PFSK-1 (cell line): Measurements from ENCODE around the gene RET. TPM values are rescaled to one million over a fixed set of nuclear protein-coding genes. Genes with fewer than 3 reads are reported as not detected.

Experiments used
- FOXP2 ChIP-seq: optimal IDR thresholded peaks from 2 replicates; pipeline ENCODE3; 2011; ENCODE audit warnings: borderline replicate concordance, control low read depth, inconsistent platforms; ENCODE audit not compliant: insufficient read depth; ENCODE audit errors: extremely low read length, extremely low read depth
- POLR2AphosphoS5 ChIP-seq: IDR thresholded peaks from 2 replicates; pipeline ENCODE4 v1.6.1; 2012; ENCODE audit warnings: low read depth, mild to moderate bottlenecking, control low read depth, low read length, moderate library complexity
- SIN3A ChIP-seq: IDR thresholded peaks from 2 replicates; pipeline ENCODE4 v1.6.1; 2012; ENCODE audit warnings: mild to moderate bottlenecking, low read length, moderate library complexity, borderline replicate concordance; ENCODE audit not compliant: insufficient read depth
- TAF1 ChIP-seq: IDR thresholded peaks from 2 replicates; pipeline ENCODE4 v1.6.1; 2012; ENCODE audit warnings: low read length, control low read depth, borderline replicate concordance; ENCODE audit not compliant: insufficient read depth
- polyA plus RNA-seq: library from polyadenylated mRNA; unstranded; fragments of >200 nt; gene quantifications from one replicate; pipeline ENCODE4 v1.2.1, GENCODE V29; 2012; ENCODE audit warnings: low read depth, missing spikeins; ENCODE audit not compliant: insufficient read length
- TF ChIP-seq, protein P1 (sequence below), 2 experiments: IDR thresholded peaks; 2 replicates each; pipeline versions ENCODE4 v1.6.1 to v1.8.0; 2011 to 2012; ENCODE audit warnings: low read depth in 2 of 2, low read length in 2 of 2, control low read depth in 1 of 2, inconsistent platforms in 1 of 2, mild to moderate bottlenecking in 1 of 2, moderate library complexity in 1 of 2; ENCODE audit not compliant: insufficient read depth in 1 of 2

The RET gene
- 13.2 TPM for polyA plus RNA-seq

DNA sequence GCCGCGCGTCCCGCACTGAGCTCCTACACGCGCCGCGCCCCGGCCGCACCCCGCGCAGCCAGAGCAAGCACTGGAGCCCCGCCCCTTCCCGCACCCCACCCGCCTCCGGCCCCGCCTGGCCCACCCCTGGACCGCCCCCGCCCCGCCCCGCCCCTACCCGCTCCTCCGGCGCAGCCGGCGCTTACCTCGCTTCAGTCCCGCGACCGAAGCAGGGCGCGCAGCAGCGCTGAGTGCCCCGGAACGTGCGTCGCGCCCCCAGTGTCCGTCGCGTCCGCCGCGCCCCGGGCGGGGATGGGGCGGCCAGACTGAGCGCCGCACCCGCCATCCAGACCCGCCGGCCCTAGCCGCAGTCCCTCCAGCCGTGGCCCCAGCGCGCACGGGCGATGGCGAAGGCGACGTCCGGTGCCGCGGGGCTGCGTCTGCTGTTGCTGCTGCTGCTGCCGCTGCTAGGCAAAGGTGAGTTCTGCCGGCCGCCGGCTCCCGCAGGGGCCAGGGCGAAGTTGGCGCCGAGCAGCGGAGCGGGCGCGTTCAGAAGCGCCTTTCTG is at the start of gene RET:
TSS of gene RET (plus strand) at position 194 of the 545 bp plus-strand sequence. CDS start at position 384, 190 bp downstream.
- no peak for TF ChIP-seq POLR2AphosphoS5
- TF ChIP-seq TAF1, result no peak
- TF ChIP-seq, protein P1, sequence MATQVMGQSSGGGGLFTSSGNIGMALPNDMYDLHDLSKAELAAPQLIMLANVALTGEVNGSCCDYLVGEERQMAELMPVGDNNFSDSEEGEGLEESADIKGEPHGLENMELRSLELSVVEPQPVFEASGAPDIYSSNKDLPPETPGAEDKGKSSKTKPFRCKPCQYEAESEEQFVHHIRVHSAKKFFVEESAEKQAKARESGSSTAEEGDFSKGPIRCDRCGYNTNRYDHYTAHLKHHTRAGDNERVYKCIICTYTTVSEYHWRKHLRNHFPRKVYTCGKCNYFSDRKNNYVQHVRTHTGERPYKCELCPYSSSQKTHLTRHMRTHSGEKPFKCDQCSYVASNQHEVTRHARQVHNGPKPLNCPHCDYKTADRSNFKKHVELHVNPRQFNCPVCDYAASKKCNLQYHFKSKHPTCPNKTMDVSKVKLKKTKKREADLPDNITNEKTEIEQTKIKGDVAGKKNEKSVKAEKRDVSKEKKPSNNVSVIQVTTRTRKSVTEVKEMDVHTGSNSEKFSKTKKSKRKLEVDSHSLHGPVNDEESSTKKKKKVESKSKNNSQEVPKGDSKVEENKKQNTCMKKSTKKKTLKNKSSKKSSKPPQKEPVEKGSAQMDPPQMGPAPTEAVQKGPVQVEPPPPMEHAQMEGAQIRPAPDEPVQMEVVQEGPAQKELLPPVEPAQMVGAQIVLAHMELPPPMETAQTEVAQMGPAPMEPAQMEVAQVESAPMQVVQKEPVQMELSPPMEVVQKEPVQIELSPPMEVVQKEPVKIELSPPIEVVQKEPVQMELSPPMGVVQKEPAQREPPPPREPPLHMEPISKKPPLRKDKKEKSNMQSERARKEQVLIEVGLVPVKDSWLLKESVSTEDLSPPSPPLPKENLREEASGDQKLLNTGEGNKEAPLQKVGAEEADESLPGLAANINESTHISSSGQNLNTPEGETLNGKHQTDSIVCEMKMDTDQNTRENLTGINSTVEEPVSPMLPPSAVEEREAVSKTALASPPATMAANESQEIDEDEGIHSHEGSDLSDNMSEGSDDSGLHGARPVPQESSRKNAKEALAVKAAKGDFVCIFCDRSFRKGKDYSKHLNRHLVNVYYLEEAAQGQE (IDR thresholded peaks at IDR 0.05; ENCODE audit: insufficient read depth in 1 of 2, low read depth in 2 of 2, low read length in 2 of 2), result no peak
- no peak for TF ChIP-seq FOXP2
- no peak for TF ChIP-seq SIN3A

DNA sequence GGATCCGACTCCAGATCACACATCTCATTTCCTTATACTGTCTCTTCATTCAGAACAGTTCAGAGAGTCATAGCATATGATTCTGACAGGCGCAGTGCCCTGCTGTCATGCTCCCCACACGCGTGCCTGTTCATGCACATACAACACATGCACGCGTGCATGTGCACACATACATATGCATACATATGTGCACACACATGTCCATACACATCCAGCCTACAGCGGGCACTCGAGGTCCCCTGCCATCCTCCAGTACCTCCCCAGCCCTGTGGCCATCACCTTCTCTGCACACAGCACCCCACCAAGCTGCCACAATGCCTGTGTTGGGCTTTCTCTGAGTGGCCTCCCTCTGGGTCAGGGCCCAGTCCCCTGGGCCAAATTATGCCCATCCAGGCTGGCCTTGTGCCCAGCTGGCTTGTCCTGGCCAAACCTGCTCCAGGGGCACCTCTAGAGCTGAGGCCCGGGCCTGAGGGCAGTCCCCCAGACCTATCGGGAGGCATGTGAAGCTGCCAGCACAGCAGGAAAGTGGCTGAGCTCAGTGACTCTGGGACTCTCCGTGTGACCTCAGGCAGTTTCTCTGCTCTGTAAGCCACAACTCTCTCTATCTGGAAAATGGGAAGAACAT is 49.4 kb upstream of the RET start:
- TF ChIP-seq TAF1, result no peak
- TF ChIP-seq, protein P1 (IDR thresholded peaks at IDR 0.05; ENCODE audit: insufficient read depth in 1 of 2, low read depth in 2 of 2, low read length in 2 of 2), result no peak
- TF ChIP-seq FOXP2, result no peak
- TF ChIP-seq SIN3A, result no peak
- TF ChIP-seq POLR2AphosphoS5, result no peak

DNA sequence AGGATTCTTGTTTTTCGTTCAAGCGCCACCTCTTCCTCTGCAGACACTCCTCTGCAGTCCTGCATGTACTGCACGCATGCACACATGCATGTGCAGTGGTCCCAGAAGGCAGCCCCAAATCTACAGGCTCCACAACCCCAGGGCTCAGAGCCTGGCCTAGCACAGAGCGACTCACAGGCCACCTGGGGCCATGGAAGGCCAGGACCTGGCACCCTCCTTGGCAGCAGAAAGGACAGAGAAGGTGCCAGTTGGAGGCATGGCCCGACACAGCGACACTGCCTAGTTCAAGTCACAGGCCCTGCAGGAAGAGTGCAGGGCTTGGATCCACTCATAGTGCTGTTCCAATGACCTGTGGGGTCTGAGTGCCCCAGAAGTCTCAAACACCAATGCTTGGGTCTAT is 48.7 kb upstream of the RET start:
- TF ChIP-seq SIN3A (no peak), FOXP2 (no peak), POLR2AphosphoS5 (no peak)

DNA sequence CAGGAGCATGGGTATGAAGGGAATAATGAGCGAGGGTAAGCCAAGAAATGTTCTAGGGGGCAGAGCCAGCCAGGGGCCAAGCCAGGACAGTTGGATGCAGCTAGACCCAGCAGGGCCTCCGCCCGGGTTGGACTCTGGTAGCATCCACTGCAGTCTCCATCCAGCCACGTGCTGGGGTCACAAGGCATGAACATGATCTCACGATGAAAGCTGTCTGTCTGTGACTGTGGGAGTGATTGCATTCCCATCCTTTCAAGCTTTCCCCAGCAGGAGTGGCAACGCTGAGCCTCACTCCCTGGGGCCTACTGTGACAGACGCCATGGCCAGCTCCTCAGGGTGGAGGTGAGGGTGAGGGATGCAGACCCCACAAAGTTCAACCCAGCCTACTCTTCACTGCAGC is 47.8 kb upstream of the RET start:
- TF ChIP-seq POLR2AphosphoS5 (no peak), FOXP2 (no peak), TAF1 (no peak), SIN3A (no peak)
- TF ChIP-seq, protein P1 (IDR thresholded peaks at IDR 0.05; ENCODE audit: insufficient read depth in 1 of 2, low read depth in 2 of 2, low read length in 2 of 2), result no peak

DNA sequence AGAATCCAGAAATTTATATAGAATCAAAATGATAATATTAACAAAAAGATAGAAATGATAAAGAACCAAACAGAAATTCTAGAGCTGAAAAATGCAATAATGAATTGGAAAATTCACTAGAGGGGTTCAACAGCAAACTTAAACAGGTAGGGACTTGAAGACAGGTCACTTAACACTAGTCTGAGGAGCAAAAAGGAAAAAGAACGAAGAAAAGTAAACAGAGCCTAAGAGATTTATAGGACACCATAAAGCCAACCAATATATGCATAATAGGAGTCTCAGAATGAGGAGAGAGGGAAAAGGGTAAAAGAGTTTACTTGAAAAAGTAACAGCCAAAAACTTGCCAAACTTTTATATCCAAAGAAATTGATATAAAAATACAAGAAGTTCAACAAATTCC is 44.3 kb upstream of the RET start:
- TF ChIP-seq, protein P1 (IDR thresholded peaks at IDR 0.05; ENCODE audit: insufficient read depth in 1 of 2, low read depth in 2 of 2, low read length in 2 of 2), result no peak
- TF ChIP-seq SIN3A (no peak), POLR2AphosphoS5 (no peak), TAF1 (no peak), FOXP2 (no peak)
